Choroid plexus epithelial cell (primary cell): ENCODE measurements around the gene ITGB6.
A peak's percentile ranks its signal among the peaks of the same experiment; 100 is the strongest.

Source experiments
- DNase-seq: peaks from one replicate; pipeline ENCODE4 v3.0.0-alpha.2; 2010; ENCODE audit warnings: low read depth
- H3K4me3 ChIP-seq: 2 replicates; pipeline ENCODE4 v1.5.1; 2011; ENCODE audit warnings: low read depth, mild to moderate bottlenecking, control low read depth, low read length, moderate library complexity
- TF ChIP-seq, protein P1 (sequence below): conservative IDR thresholded peaks from 2 replicates; pipeline ENCODE4 v1.5.1; 2011; ENCODE audit warnings: low read depth, mild to moderate bottlenecking, control low read depth, inconsistent platforms, low read length, moderate library complexity

The ITGB6 gene

DNA sequence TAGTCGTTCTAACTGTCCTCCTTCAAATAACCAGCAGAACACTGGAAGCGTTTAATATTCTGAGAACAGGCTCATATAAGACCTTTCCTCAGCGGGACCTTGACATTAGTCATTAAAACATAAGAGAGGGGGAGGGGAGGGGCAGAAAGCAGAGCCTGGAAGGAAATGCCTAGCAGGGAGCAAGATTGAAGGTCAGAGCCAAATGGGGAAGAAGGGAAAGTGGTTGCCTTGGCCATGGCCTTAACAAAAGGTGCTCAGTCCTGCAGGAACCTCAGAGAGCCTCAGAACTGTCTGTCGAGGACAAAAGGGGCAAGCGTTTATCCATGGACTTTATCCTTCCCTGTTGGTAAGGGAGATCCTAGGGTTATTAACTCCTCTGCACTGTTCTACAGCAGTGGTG lies 136.8 kb downstream of the ITGB6 start:
- TF ChIP-seq, protein P1, sequence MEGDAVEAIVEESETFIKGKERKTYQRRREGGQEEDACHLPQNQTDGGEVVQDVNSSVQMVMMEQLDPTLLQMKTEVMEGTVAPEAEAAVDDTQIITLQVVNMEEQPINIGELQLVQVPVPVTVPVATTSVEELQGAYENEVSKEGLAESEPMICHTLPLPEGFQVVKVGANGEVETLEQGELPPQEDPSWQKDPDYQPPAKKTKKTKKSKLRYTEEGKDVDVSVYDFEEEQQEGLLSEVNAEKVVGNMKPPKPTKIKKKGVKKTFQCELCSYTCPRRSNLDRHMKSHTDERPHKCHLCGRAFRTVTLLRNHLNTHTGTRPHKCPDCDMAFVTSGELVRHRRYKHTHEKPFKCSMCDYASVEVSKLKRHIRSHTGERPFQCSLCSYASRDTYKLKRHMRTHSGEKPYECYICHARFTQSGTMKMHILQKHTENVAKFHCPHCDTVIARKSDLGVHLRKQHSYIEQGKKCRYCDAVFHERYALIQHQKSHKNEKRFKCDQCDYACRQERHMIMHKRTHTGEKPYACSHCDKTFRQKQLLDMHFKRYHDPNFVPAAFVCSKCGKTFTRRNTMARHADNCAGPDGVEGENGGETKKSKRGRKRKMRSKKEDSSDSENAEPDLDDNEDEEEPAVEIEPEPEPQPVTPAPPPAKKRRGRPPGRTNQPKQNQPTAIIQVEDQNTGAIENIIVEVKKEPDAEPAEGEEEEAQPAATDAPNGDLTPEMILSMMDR, result no peak
- H3K4me3 ChIP-seq, result peak overlapping the region; percentile 80
- DNase-seq, result no peak

GRCh38 chr2:160062292-160063005 lies 137.6 kb downstream of the ITGB6 start, which contains the start of gene PLA2R1:
Gene PLA2R1, minus strand, starts transcription at chr2:160062615. Its CDS starts 212 bp downstream, at chr2:160062403.
- peak within 1 kb of the TSS; percentile 80 for H3K4me3 ChIP-seq
- DNase-seq, result peak; percentile 75
- TF ChIP-seq, protein P1, result no peak

DNA sequence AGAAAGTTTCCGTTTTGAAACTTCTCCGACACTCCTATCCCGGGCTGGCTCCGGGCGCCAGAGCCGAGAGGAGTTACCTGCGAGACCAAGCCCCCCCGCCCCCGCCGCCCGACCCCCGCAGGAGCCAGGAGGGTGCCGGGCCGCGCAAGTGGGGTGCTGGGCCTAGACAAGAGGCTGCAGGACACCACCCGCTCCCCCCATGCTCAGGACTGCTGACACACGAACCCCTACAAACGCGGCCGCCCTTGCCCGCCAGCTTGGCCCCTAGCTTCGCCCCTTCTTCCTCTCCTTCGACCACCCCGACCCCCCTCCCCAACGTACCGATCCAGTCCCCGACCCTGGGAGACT lies 138.2 kb downstream of the ITGB6 start:
- TF ChIP-seq, protein P1, result no peak
- H3K4me3 ChIP-seq, result peak overlapping the region; percentile 80
- DNase-seq, result no peak

DNA sequence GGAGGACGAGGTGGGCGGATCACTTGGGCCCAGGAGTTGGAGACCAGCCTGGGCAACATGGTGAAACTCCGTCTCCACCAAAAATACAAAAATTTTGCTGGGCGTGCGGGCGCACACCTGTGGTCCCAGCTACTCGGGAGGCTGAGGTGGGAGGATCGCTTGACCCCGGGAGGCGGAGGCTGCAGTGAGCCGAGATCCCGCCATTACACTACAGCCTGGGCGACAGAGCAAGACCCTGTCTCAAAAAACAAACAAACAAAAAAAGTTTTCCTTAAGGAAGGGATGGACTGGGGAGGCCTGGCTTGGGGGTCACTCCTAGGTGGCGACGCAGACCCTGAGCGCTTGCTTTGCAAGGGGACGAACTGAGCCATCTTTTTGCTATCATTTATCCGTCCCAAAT lies 138.5 kb downstream of the ITGB6 start:
- H3K4me3 ChIP-seq, result peak overlapping the region; percentile 80
- DNase-seq, result no peak
- TF ChIP-seq, protein P1, result no peak

GRCh38 chr2:160060297-160060696 lies 139.8 kb downstream of the ITGB6 start:
- no peak for DNase-seq
- TF ChIP-seq, protein P1, result no peak
- no peak overlapping the region for H3K4me3 ChIP-seq

DNA sequence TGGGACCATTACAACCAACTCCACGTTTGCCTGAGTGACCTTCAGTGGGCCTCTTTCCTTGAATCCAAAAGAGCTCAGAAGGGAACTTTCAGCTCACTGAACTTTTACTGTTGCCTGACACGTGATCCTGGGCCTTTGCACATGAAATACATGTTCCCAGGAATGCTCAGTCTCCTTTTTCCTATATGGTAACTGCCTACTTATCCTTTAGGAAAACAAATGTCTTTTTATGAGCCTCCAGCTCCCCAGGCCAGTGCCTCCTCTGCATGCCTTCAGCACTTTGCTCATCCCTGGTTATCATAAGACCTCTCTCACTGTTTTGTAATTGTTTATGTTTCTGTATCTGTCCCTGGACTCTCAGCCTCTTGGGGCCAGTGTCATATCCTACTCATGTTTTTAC lies 142.7 kb downstream of the ITGB6 start:
- no peak for DNase-seq
- no peak overlapping the region for H3K4me3 ChIP-seq
- TF ChIP-seq, protein P1, result no peak

DNA sequence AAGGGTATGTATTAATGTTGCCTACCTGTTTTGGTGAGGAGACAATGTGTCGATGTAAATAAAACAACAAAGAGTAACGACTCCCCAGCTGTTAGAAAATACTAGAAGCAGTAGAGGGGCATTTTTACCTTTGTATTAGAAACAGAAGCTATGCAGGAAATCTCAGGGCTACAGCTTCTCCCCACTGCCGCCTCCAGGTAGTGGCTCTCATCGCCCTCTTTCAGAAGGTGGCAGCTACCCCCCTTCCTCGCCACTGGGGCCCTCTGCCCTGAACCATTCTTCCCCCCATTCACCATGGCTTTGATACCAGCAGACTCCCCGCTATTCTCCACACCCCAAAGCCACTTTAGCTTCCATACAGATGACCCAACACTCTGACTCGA lies 144.4 kb downstream of the ITGB6 start:
- DNase-seq, result no peak
- no peak overlapping the region for H3K4me3 ChIP-seq
- TF ChIP-seq, protein P1, result no peak
